A549 (cell line): Measurements from ENCODE around the gene DPYD.

ENCODE experiments used
- BHLHE40 ChIP-seq: IDR thresholded peaks from 2 replicates; pipeline ENCODE4 v1.6.1; 2012; ENCODE audit warnings: low read depth, low read length, inconsistent platforms
- CEBPB ChIP-seq, 2 experiments: fragments of >200 bp in 1 of 2; sonication (Bioruptor Twin) in 1 of 2; formaldehyde crosslinking in 1 of 2; IDR thresholded peaks; 2 replicates each; pipeline ENCODE4 v1.6.1; 2012 to 2016
- CTCF ChIP-seq: fragments of >200 bp; sonication (Bioruptor Twin); formaldehyde crosslinking; IDR thresholded peaks from 3 replicates; pipeline ENCODE4 v1.5.1; 2016
- JUNB ChIP-seq: fragments of >200 bp; sonication (Bioruptor Twin); formaldehyde crosslinking; IDR thresholded peaks from 2 replicates; pipeline ENCODE4 v1.6.1; 2016
- MYC ChIP-seq: IDR thresholded peaks from 2 replicates; pipeline ENCODE4 v1.6.1; 2012; ENCODE audit warnings: mild to moderate bottlenecking, inconsistent platforms, low read length, improper control_type of control experiment, borderline replicate concordance
- NFE2L2 ChIP-seq: fragments of 150-350 bp; conservative IDR thresholded peaks from 2 replicates; pipeline ENCODE4 v1.6.1; 2014; ENCODE audit warnings: low read length
- SREBF2 ChIP-seq: fragments of 450-650 bp; IDR thresholded peaks from 2 replicates; pipeline ENCODE4 v1.6.1; 2014; ENCODE audit warnings: mild to moderate bottlenecking, moderate library complexity
- ZFP36 ChIP-seq: fragments of 450-650 bp; IDR thresholded peaks from 2 replicates; pipeline ENCODE4 v1.6.1; 2014; ENCODE audit warnings: borderline replicate concordance; ENCODE audit not compliant: partially characterized antibody
- TF ChIP-seq, protein P1 (sequence below): IDR thresholded peaks from 2 replicates; pipeline ENCODE4 v1.6.1; 2012

DNA sequence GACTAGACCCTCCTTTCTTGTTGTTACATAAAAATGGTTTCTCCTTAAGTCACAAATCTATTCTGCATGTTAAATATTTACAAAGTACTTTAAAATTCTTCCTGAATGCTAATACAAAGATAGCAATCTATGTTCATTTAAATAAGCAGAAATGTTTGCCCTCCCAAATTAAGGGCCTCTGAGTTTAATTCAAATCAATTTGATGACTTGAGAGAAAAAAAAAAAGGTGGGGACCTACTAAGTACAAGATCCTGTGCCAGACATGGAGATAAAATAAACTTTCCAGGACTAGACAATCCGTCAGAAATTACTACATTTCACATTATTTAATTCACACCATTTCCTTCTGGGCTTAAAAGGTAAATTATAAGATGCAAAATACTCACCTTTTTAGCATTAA is 548.3 kb downstream of the DPYD start:
- TF ChIP-seq CTCF, result no peak
- no peak for TF ChIP-seq CEBPB (IDR thresholded peaks at IDR 0.05)
- no peak for TF ChIP-seq JUNB
- TF ChIP-seq SREBF2, result no peak
- TF ChIP-seq, protein P1, sequence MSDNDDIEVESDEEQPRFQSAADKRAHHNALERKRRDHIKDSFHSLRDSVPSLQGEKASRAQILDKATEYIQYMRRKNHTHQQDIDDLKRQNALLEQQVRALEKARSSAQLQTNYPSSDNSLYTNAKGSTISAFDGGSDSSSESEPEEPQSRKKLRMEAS, result no peak
- TF ChIP-seq MYC, result no peak
- TF ChIP-seq ZFP36, result no peak
- no peak for TF ChIP-seq BHLHE40
- TF ChIP-seq NFE2L2, result no peak
